ENCODE data around the gene APOBR.
"Not testable (repeated sequence)": the region's sequence is repeated elsewhere in the genome, so short reads cannot be mapped to it uniquely, and the experiment has no call there.

APOBR gene

GRCh38 chr16:28496844-28497243, 2.4 kb downstream of the APOBR start:
- TF ChIP-seq Cebpa-rat (IDR thresholded peaks at IDR 0.05): no peak
- peak overlapping the region in 7 of 11 experiments; percentile 94 to 99 (median 97); a peak in 13 of 22 replicates for H3K4me2 ChIP-seq
- peaks cover 0 to 41% (median 0%) of the 10 kb centered on the region in 11 experiments; a peak in 3 of 22 replicates for H4K20me1 ChIP-seq
- H3K27ac ChIP-seq: peak overlapping the region; percentile 84 to 99 (median 98); a peak in 21 of 22 replicates
- H3K9me3 ChIP-seq (replicated peaks in 1 of 11): no peaks in the 10 kb centered on the region
- H3K4me3 ChIP-seq: peak overlapping the region in 4 of 10 experiments; percentile 16 to 95 (median 86); a peak in 7 of 20 replicates
- peak overlapping the region in 10 of 11 experiments; percentile 5 to 97 (median 96); a peak in 19 of 22 replicates for H3K9ac ChIP-seq
- H3K27me3 ChIP-seq: no peaks in the 10 kb centered on the region
- H3K36me3 ChIP-seq: peaks cover 0 to 35% (median 0%) of the 10 kb centered on the region in 11 experiments; a peak in 9 of 22 replicates
- H3K4me1 ChIP-seq: peaks cover 57 to 85% (median 77%) of the 10 kb centered on the region in 10 experiments

DNA sequence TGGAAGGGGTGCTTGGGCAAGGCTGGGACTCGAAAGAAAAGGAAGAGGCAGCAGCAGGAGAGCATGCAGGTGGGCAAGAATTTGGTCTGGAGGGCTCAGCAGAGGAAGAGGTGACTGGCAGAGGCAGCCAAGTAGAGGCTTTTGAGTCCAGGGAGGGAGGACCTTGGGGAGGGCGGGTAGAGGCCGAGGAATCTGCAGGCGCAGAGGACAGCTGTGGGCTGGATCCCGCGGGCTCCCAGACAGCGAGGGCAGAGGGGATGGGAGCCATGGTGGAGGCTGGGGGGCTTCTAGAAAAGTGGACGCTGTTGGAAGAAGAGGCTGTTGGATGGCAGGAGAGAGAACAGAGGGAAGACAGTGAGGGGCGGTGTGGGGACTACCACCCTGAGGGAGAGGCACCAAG, 2.9 kb downstream of the APOBR start:
- Histone ChIP-seq H3K4me1 (peaks cover 55 to 84% (median 75%) of the 10 kb centered on the region in 10 experiments), H3K4me3 (peak overlapping the region in 3 of 10 experiments; percentile 86 to 95 (median 87); a peak in 5 of 20 replicates), H3K36me3 (peaks cover 0 to 35% (median 0%) of the 10 kb centered on the region in 11 experiments; a peak in 9 of 22 replicates), H3K27me3 (no peaks in the 10 kb centered on the region), H3K4me2 (peak overlapping the region in 6 of 11 experiments; percentile 94 to 99 (median 98); a peak in 10 of 22 replicates), H3K27ac (peak overlapping the region in 9 of 11 experiments; percentile 97 to 99 (median 99); a peak in 14 of 22 replicates), H4K20me1 (peaks cover 0 to 41% (median 0%) of the 10 kb centered on the region in 11 experiments; a peak in 3 of 22 replicates), H3K9me3 (replicated peaks in 1 of 11) (no peaks in the 10 kb centered on the region), H3K9ac (peak overlapping the region in 9 of 11 experiments; percentile 5 to 97 (median 96); a peak in 13 of 22 replicates)
- TF ChIP-seq Cebpa-rat (IDR thresholded peaks at IDR 0.05): no peak

DNA sequence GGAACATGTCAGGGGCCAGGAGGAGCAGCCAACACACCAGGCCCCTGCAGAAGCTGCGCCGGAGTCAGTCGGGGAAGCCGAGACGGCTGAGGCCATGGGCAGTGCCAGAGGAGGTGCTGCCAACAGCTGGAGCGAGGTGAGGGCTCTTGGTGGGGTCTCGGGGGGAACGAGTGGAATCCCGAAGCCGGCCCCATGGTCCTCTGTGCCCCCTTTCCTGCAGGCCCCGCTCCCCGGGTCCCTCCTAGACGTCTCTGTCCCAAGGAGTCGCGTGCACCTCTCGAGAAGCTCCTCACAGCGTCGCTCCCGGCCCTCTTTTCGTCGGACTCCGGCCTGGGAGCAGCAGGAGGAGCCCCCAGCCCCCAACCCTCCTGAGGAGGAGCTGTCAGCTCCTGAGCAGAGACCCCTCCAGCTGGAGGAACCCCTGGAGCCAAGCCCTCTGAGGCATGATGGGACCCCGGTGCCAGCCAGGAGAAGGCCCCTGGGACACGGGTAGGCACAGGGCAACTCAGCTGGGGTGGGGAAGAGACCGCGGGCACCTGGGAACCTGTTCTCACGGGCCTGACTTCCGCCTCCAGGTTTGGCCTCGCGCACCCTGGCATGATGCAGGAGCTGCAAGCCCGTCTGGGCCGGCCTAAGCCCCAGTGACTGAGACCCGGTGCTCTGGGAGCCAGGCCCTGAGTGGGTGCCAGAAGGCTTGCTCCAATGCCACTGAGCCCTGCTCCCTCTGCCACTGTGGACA, 3.6 kb downstream of the APOBR start:
- peaks cover 0 to 41% (median 0%) of the 10 kb centered on the region in 11 experiments; a peak in 3 of 22 replicates for H4K20me1 ChIP-seq
- peak overlapping the region in 5 of 11 experiments; percentile 96 to 99 (median 98); a peak in 10 of 22 replicates for H3K4me2 ChIP-seq
- no peak for TF ChIP-seq Cebpa-rat (IDR thresholded peaks at IDR 0.05)
- peak overlapping the region in 6 of 11 experiments; percentile 93 to 97 (median 96); a peak in 7 of 22 replicates for H3K9ac ChIP-seq
- H3K4me3 ChIP-seq: peak overlapping the region in 3 of 10 experiments; percentile 86 to 95 (median 87); a peak in 4 of 20 replicates
- no peaks in the 10 kb centered on the region for H3K9me3 ChIP-seq (replicated peaks in 1 of 11)
- H3K27me3 ChIP-seq: no peaks in the 10 kb centered on the region
- H3K4me1 ChIP-seq: peaks cover 49 to 78% (median 68%) of the 10 kb centered on the region in 10 experiments
- H3K36me3 ChIP-seq: peaks cover 0 to 35% (median 0%) of the 10 kb centered on the region in 11 experiments; a peak in 9 of 22 replicates
- H3K27ac ChIP-seq: peak overlapping the region in 9 of 11 experiments; percentile 21 to 99 (median 99); a peak in 11 of 22 replicates

GRCh38 chr16:28498666-28499381, 4.4 kb downstream of the APOBR start:
- TF ChIP-seq Cebpa-rat (IDR thresholded peaks at IDR 0.05): no peak
- H3K36me3 ChIP-seq: peaks cover 0 to 35% (median 0%) of the 10 kb centered on the region in 11 experiments; a peak in 9 of 22 replicates
- peak overlapping the region in 1 of 11 experiments; percentile 99; a peak in 1 of 22 replicates for H3K27ac ChIP-seq
- no peaks in the 10 kb centered on the region for H3K9me3 ChIP-seq (replicated peaks in 1 of 11)
- H4K20me1 ChIP-seq: peaks cover 0 to 41% (median 0%) of the 10 kb centered on the region in 11 experiments; a peak in 3 of 22 replicates
- H3K4me2 ChIP-seq: peak overlapping the region in 9 of 11 experiments; percentile 9 to 98 (median 37); a peak in 10 of 22 replicates
- peaks cover 44 to 74% (median 61%) of the 10 kb centered on the region in 10 experiments for H3K4me1 ChIP-seq
- H3K4me3 ChIP-seq: no peak overlapping the region
- no peaks in the 10 kb centered on the region for H3K27me3 ChIP-seq
- peak overlapping the region in 2 of 11 experiments; percentile 21 to 46; a peak in 3 of 22 replicates for H3K9ac ChIP-seq

DNA sequence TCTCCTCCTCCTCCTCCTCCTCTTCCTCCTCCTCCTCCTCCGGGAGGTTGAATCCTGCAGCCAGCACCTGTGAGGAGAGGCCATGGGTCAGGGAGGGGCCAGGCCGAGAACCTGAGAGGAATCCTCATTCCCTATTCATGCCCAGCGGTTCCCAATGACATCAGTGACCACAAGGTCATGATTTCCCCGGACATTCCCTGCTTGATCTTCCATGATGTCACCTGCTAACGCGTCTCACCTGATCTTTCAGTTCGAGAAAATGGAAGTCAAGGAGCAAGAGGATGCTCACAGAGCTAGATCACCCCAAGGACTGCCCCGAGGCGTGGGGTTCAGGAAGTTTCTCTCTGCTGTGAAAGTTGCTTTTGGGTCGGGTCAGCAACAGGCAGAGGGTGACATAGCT, 5.4 kb downstream of the APOBR start:
- Histone ChIP-seq H3K27me3 (no peaks in the 10 kb centered on the region), H3K9ac (peak overlapping the region in 1 of 11 experiments; percentile 46; a peak in 2 of 22 replicates)
- no peak for TF ChIP-seq Cebpa-rat (IDR thresholded peaks at IDR 0.05)

DNA sequence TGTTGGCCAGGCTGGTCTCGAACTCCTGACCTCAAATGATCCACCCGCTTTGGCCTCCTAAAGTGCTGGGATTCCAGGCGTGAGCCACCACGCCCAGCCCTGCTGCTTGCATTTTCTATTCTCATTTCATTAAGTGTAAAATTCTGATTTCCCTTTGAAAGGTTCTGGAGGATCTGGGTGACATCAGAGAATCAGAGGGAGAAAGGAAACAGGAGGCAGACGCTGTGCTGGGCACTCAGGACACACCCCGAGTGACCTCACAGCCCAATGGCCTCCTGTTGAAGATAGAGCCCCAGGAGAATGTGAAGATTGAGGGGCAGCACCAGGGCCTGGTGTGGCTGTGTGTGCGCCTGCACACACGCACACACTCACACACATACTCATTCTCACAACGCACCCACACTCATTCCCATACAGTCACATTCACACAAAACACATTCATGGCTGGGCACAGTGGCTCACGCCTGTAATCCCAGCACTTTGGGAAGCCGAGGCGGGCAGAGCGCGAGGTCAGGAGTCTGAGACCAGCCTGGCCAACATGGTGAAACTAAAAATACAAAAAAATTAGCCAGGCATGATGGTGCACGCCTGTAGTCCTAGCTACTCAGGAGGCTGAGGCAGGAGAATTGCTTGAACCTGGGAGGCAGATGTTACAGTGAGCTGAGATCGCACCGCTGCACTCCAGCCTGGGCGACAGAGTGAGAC, 6.2 kb downstream of the APOBR start:
- Histone ChIP-seq H3K9ac (peak overlapping the region in 1 of 11 experiments; percentile 10; a peak in 1 of 22 replicates), H3K4me2 (peak overlapping the region in 8 of 11 experiments; percentile 3 to 97 (median 38); a peak in 9 of 22 replicates), H3K36me3 (peaks cover 0 to 35% (median 0%) of the 10 kb centered on the region in 11 experiments; a peak in 9 of 22 replicates), H3K27ac (peak overlapping the region in 3 of 11 experiments; percentile 18 to 39 (median 38); a peak in 5 of 22 replicates), H4K20me1 (peaks cover 0 to 41% (median 0%) of the 10 kb centered on the region in 11 experiments; a peak in 3 of 22 replicates), H3K4me1 (peaks cover 29 to 70% (median 51%) of the 10 kb centered on the region in 10 experiments)
- not testable (repeated sequence) for H3K27me3 ChIP-seq; H3K4me3 ChIP-seq; H3K9me3 ChIP-seq (replicated peaks in 1 of 11)

More for the DNA sequence above, 5.4 kb downstream of the APOBR start:
- Histone ChIP-seq H3K4me2 (peak overlapping the region; percentile 9 to 98 (median 37); a peak in 19 of 22 replicates), H3K4me1 (peaks cover 37 to 70% (median 54%) of the 10 kb centered on the region in 10 experiments), H3K9me3 (replicated peaks in 1 of 11) (no peaks in the 10 kb centered on the region), H3K27ac (no peak overlapping the region; a peak in 2 of 22 replicates), H4K20me1 (peaks cover 0 to 41% (median 0%) of the 10 kb centered on the region in 11 experiments; a peak in 3 of 22 replicates), H3K4me3 (no peak overlapping the region), H3K36me3 (peaks cover 0 to 35% (median 0%) of the 10 kb centered on the region in 11 experiments; a peak in 9 of 22 replicates)

DNA sequence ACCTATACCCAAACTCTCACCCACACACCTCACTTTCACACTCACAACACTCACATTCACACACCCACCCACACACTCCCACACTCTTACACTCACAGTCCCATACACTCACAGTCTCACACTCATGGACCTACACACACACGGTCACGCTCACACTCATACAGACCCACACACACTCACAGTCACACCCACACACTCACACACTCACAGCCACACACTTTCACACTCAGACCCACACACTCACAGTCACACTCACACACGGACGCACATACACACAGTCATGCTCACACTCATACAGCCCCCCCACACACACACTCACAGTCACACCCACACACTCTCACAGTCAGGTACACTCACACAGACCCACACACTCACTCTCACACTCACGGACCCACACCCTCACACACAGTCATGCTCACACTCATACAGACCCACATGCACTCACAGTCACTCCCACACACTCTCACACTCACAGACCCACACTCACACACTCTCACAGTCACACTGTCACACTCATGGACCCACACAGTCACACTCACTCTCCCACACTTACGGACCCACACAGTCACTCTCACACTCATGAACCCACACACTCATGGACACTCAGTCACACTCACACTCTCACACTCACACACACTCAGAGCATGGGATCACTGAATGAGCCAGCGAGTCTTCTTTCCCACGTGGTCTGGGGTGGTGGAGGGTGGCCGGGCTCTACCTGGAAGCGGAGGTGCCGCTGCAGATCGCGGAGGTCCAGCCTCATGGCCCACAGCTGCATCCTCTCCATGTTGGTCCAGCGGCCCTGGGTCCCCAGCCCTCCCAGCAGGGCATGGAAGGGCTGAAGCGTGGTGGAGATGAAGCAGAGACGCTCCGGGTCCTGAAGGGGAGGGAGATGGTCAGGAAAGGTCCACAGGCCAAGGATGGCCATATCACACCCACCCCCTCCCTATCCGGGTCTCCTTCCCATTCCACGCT, 7.1 kb downstream of the APOBR start:
- Histone ChIP-seq H3K9ac (no peak overlapping the region), H3K4me2 (no peak overlapping the region), H3K36me3 (peaks cover 0 to 35% (median 0%) of the 10 kb centered on the region in 11 experiments; a peak in 9 of 22 replicates), H3K4me1 (peaks cover 27 to 70% (median 50%) of the 10 kb centered on the region in 10 experiments), H3K27me3 (no peaks in the 10 kb centered on the region), H4K20me1 (peaks cover 0 to 41% (median 0%) of the 10 kb centered on the region in 11 experiments; a peak in 3 of 22 replicates), H3K27ac (no peak overlapping the region), H3K4me3 (no peak overlapping the region), H3K9me3 (replicated peaks in 1 of 11) (no peaks in the 10 kb centered on the region)
- TF ChIP-seq Cebpa-rat (IDR thresholded peaks at IDR 0.05): no peak

All from BLaER1 treated with 17β-estradiol and CSF1 and Interleukin-3, amounts not matched to agents 10 nM and 100 nM (cell line).